Measurements from ENCODE around the gene MYO3A. TPM values are rescaled to one million over a fixed set of nuclear protein-coding genes. Genes with fewer than 3 reads are reported as not detected.

MYO3A gene
- total and polyA plus RNA-seq, 7 donors: 0.03 to 0.32 (median 0.04) TPM; not detected in 3

- Histone ChIP-seq H3K9me3 (no peaks in the 10 kb centered on the region), H3K27me3 (ENCODE audit: insufficient read depth in 3 of 3, low read length in 2 of 3) (no peaks in the 10 kb centered on the region), H3K4me3 (no peak overlapping the region), H3K4me1 (no peaks in the 10 kb centered on the region), H3K36me3 (ENCODE audit: insufficient read depth in 1 of 2, low read depth in 1 of 2) (no peaks in the 10 kb centered on the region), H3K27ac (no peak overlapping the region)
- DNase-seq: no peak
- ATAC-seq: no peak
- 7 to 10% (median 7%) methylated on average over 5 of the region's 5 CpGs for WGBS, 3 donors
- TF ChIP-seq CTCF (IDR thresholded peaks at IDR 0.05): no peak
- intact Hi-C loops (cut with DNase I): no loop called here
Observed at GRCh38 chr10:26242706-26243350, 308.8 kb downstream of the MYO3A start.

GRCh38 chr10:26243351-26243720, 309.3 kb downstream of the MYO3A start:
- Histone ChIP-seq H3K36me3 (ENCODE audit: insufficient read depth in 1 of 2, low read depth in 1 of 2) (no peaks in the 10 kb centered on the region), H3K4me1 (no peaks in the 10 kb centered on the region), H3K27me3 (ENCODE audit: insufficient read depth in 3 of 3, low read length in 2 of 3) (no peaks in the 10 kb centered on the region), H3K27ac (no peak overlapping the region), H3K9me3 (no peaks in the 10 kb centered on the region), H3K4me3 (no peak overlapping the region)
- intact Hi-C loops (cut with DNase I): no loop called here
- ATAC-seq: no peak
- DNase-seq: no peak
- WGBS, 3 donors: 26 to 27% (median 26%) methylated on average over 5 of the region's 5 CpGs
- no peak for TF ChIP-seq CTCF (IDR thresholded peaks at IDR 0.05)

- DNase-seq: no peak
- ATAC-seq: no peak
- H3K4me1 ChIP-seq: no peaks in the 10 kb centered on the region
- H3K27ac ChIP-seq: no peak overlapping the region
- no peak for TF ChIP-seq CTCF (IDR thresholded peaks at IDR 0.05)
- 77 to 82% (median 80%) methylated on average over 6 of the region's 6 CpGs for WGBS, 3 donors
- intact Hi-C loops (cut with DNase I): no loop called here
- no peak overlapping the region for H3K4me3 ChIP-seq
- H3K9me3 ChIP-seq: no peaks in the 10 kb centered on the region
- H3K36me3 ChIP-seq (ENCODE audit: insufficient read depth in 1 of 2, low read depth in 1 of 2): no peaks in the 10 kb centered on the region
- H3K27me3 ChIP-seq (ENCODE audit: insufficient read depth in 3 of 3, low read length in 2 of 3): peaks cover 0 to 2% (median 0%) of the 10 kb centered on the region in 3 donors
Observed at GRCh38 chr10:26249681-26250080, 315.7 kb downstream of the MYO3A start.

GRCh38 chr10:26251925-26252324, 317.9 kb downstream of the MYO3A start:
- no peak overlapping the region for H3K4me3 ChIP-seq
- no peaks in the 10 kb centered on the region for H3K9me3 ChIP-seq
- 85 to 91% (median 85%) methylated on average over 6 of the region's 6 CpGs for WGBS, 3 donors
- intact Hi-C loops (cut with DNase I): no loop called here
- no peak for TF ChIP-seq CTCF (IDR thresholded peaks at IDR 0.05)
- DNase-seq: no peak
- H3K27ac ChIP-seq: no peak overlapping the region
- no peak for ATAC-seq
- H3K4me1 ChIP-seq: no peaks in the 10 kb centered on the region
- peaks cover 0 to 2% (median 0%) of the 10 kb centered on the region in 3 donors for H3K27me3 ChIP-seq (ENCODE audit: insufficient read depth in 3 of 3, low read length in 2 of 3)
- H3K36me3 ChIP-seq (ENCODE audit: insufficient read depth in 1 of 2, low read depth in 1 of 2): no peaks in the 10 kb centered on the region

- 78 to 81% (median 81%) methylated on average over 7 of the region's 7 CpGs for WGBS, 3 donors
Observed at GRCh38 chr10:26254616-26255015, 320.6 kb downstream of the MYO3A start.

More at GRCh38 chr10:26254616-26255015, 320.6 kb downstream of the MYO3A start:
- Histone ChIP-seq H3K27me3 (ENCODE audit: insufficient read depth in 3 of 3, low read length in 2 of 3) (peaks cover 0 to 2% (median 0%) of the 10 kb centered on the region in 3 donors), H3K36me3 (ENCODE audit: insufficient read depth in 1 of 2, low read depth in 1 of 2) (no peaks in the 10 kb centered on the region), H3K4me1 (no peaks in the 10 kb centered on the region), H3K4me3 (no peak overlapping the region), H3K27ac (no peak overlapping the region), H3K9me3 (no peaks in the 10 kb centered on the region)
- intact Hi-C loops (cut with DNase I): no loop called here
- ATAC-seq (no peak), DNase-seq (no peak)
- TF ChIP-seq CTCF (IDR thresholded peaks at IDR 0.05): no peak
